ENCODE measurements around the gene DCP1B. TPM values are rescaled to one million over a fixed set of nuclear protein-coding genes. Genes with fewer than 3 reads are reported as not detected.
"Not testable (repeated sequence)": the region's sequence is repeated elsewhere in the genome, so short reads cannot be mapped to it uniquely, and the experiment has no call there.

DCP1B gene
- total RNA-seq, 1 experiment from 2014 or later = 30.8 TPM

- H4K20me1 ChIP-seq (ENCODE audit: insufficient read depth, low read depth, low read length) = no peaks in the 10 kb centered on the region
- no peak overlapping the region for H2AFZ ChIP-seq (ENCODE audit: low read length)
- no peak for DNase-seq
- no peaks in the 10 kb centered on the region for H3K9me3 ChIP-seq (ENCODE audit: low read length)
- H3K9me2 ChIP-seq (replicated peaks; ENCODE audit: insufficient read depth, low read length) = no peaks in the 10 kb centered on the region
- H3K27ac ChIP-seq (ENCODE audit: low read length) = no peak overlapping the region
- H3K4me2 ChIP-seq (ENCODE audit: low read depth, low read length, poor library complexity, severe bottlenecking) = no peak overlapping the region
- peaks cover 30% of the 10 kb centered on the region for H3K36me3 ChIP-seq (ENCODE audit: insufficient read depth, low read length)
- H3K27me3 ChIP-seq (ENCODE audit: low read length) = no peaks in the 10 kb centered on the region
- H3K4me1 ChIP-seq (ENCODE audit: low read length) = no peaks in the 10 kb centered on the region
- H3K9ac ChIP-seq (ENCODE audit: low read length) = no peak overlapping the region
- H3K79me2 ChIP-seq (ENCODE audit: low read length) = no peaks in the 10 kb centered on the region
- H3K4me3 ChIP-seq (ENCODE audit: low read length) = no peak overlapping the region
Measured at GRCh38 chr12:1962051-1963020, 41.9 kb downstream of the DCP1B start.

- Histone ChIP-seq H3K9me3 (ENCODE audit: low read length) (no peaks in the 10 kb centered on the region), H3K27me3 (ENCODE audit: low read length) (no peaks in the 10 kb centered on the region), H3K27ac (ENCODE audit: low read length) (no peak overlapping the region), H3K36me3 (ENCODE audit: insufficient read depth, low read length) (peaks cover 19% of the 10 kb centered on the region), H3K79me2 (ENCODE audit: low read length) (peaks cover 4% of the 10 kb centered on the region; the same call in 1 of the 2 replicates), H4K20me1 (ENCODE audit: insufficient read depth, low read depth, low read length) (no peaks in the 10 kb centered on the region), H2AFZ (ENCODE audit: low read length) (no peak overlapping the region), H3K4me1 (ENCODE audit: low read length) (no peaks in the 10 kb centered on the region), H3K4me2 (ENCODE audit: low read depth, low read length, poor library complexity, severe bottlenecking) (no peak overlapping the region), H3K9ac (ENCODE audit: low read length) (no peak overlapping the region), H3K4me3 (ENCODE audit: low read length) (no peak overlapping the region), H3K9me2 (replicated peaks; ENCODE audit: insufficient read depth, low read length) (no peaks in the 10 kb centered on the region)
- DNase-seq = no peak
Measured at GRCh38 chr12:1956716-1957115, 47.5 kb downstream of the DCP1B start.

GRCh38 chr12:1949771-1950470 is 54.3 kb downstream of the DCP1B start:
- Histone ChIP-seq H3K4me2 (ENCODE audit: low read depth, low read length, poor library complexity, severe bottlenecking) (no peak overlapping the region), H2AFZ (ENCODE audit: low read length) (no peak overlapping the region), H4K20me1 (ENCODE audit: insufficient read depth, low read depth, low read length) (no peaks in the 10 kb centered on the region), H3K9me2 (replicated peaks; ENCODE audit: insufficient read depth, low read length) (no peaks in the 10 kb centered on the region), H3K79me2 (ENCODE audit: low read length) (no peaks in the 10 kb centered on the region), H3K27me3 (ENCODE audit: low read length) (no peaks in the 10 kb centered on the region), H3K9ac (ENCODE audit: low read length) (no peak overlapping the region), H3K4me3 (ENCODE audit: low read length) (no peak overlapping the region), H3K36me3 (ENCODE audit: insufficient read depth, low read length) (peaks cover 19% of the 10 kb centered on the region), H3K4me1 (ENCODE audit: low read length) (no peaks in the 10 kb centered on the region), H3K9me3 (ENCODE audit: low read length) (no peaks in the 10 kb centered on the region), H3K27ac (ENCODE audit: low read length) (no peak overlapping the region)
- no peak for DNase-seq

- H4K20me1 ChIP-seq (ENCODE audit: insufficient read depth, low read depth, low read length) = no peaks in the 10 kb centered on the region
- no peaks in the 10 kb centered on the region for H3K27me3 ChIP-seq (ENCODE audit: low read length)
- no peaks in the 10 kb centered on the region for H3K9me3 ChIP-seq (ENCODE audit: low read length)
- DNase-seq = no peak
- H3K9me2 ChIP-seq (replicated peaks; ENCODE audit: insufficient read depth, low read length) = no peaks in the 10 kb centered on the region
- H2AFZ ChIP-seq (ENCODE audit: low read length) = no peak overlapping the region
- no peak overlapping the region for H3K4me2 ChIP-seq (ENCODE audit: low read depth, low read length, poor library complexity, severe bottlenecking)
- no peak overlapping the region for H3K4me3 ChIP-seq (ENCODE audit: low read length)
- H3K27ac ChIP-seq (ENCODE audit: low read length) = no peak overlapping the region
- no peak overlapping the region for H3K9ac ChIP-seq (ENCODE audit: low read length)
- H3K36me3 ChIP-seq (ENCODE audit: insufficient read depth, low read length) = peaks cover 19% of the 10 kb centered on the region
- no peaks in the 10 kb centered on the region for H3K4me1 ChIP-seq (ENCODE audit: low read length)
- H3K79me2 ChIP-seq (ENCODE audit: low read length) = no peaks in the 10 kb centered on the region
Measured at GRCh38 chr12:1948883-1949282, 55.4 kb downstream of the DCP1B start.

GRCh38 chr12:1947081-1947480 is 57.2 kb downstream of the DCP1B start:
- no peak overlapping the region for H3K9ac ChIP-seq (ENCODE audit: low read length)
- no peaks in the 10 kb centered on the region for H3K4me1 ChIP-seq (ENCODE audit: low read length)
- no peaks in the 10 kb centered on the region for H3K27me3 ChIP-seq (ENCODE audit: low read length)
- H3K9me3 ChIP-seq (ENCODE audit: low read length) = no peaks in the 10 kb centered on the region
- H3K79me2 ChIP-seq (ENCODE audit: low read length) = no peaks in the 10 kb centered on the region
- no peak overlapping the region for H3K27ac ChIP-seq (ENCODE audit: low read length)
- no peak overlapping the region for H3K4me2 ChIP-seq (ENCODE audit: low read depth, low read length, poor library complexity, severe bottlenecking)
- H2AFZ ChIP-seq (ENCODE audit: low read length) = no peak overlapping the region
- no peaks in the 10 kb centered on the region for H4K20me1 ChIP-seq (ENCODE audit: insufficient read depth, low read depth, low read length)
- no peaks in the 10 kb centered on the region for H3K9me2 ChIP-seq (replicated peaks; ENCODE audit: insufficient read depth, low read length)
- H3K4me3 ChIP-seq (ENCODE audit: low read length) = no peak overlapping the region
- no peak for DNase-seq
- H3K36me3 ChIP-seq (ENCODE audit: insufficient read depth, low read length) = peaks cover 19% of the 10 kb centered on the region

GRCh38 chr12:1946296-1946695 is 58.0 kb downstream of the DCP1B start:
- Histone ChIP-seq H3K9ac (ENCODE audit: low read length) (no peak overlapping the region), H2AFZ (ENCODE audit: low read length) (no peak overlapping the region), H3K27me3 (ENCODE audit: low read length) (no peaks in the 10 kb centered on the region), H3K4me3 (ENCODE audit: low read length) (no peak overlapping the region), H3K36me3 (ENCODE audit: insufficient read depth, low read length) (peaks cover 19% of the 10 kb centered on the region), H3K79me2 (ENCODE audit: low read length) (no peaks in the 10 kb centered on the region), H4K20me1 (ENCODE audit: insufficient read depth, low read depth, low read length) (no peaks in the 10 kb centered on the region), H3K9me2 (replicated peaks; ENCODE audit: insufficient read depth, low read length) (no peaks in the 10 kb centered on the region), H3K9me3 (ENCODE audit: low read length) (no peaks in the 10 kb centered on the region), H3K4me1 (ENCODE audit: low read length) (no peaks in the 10 kb centered on the region), H3K27ac (ENCODE audit: low read length) (no peak overlapping the region), H3K4me2 (ENCODE audit: low read depth, low read length, poor library complexity, severe bottlenecking) (no peak overlapping the region)
- no peak for DNase-seq

- not testable (repeated sequence) for H3K9ac ChIP-seq (ENCODE audit: low read length); H4K20me1 ChIP-seq (ENCODE audit: insufficient read depth, low read depth, low read length); DNase-seq; H3K27ac ChIP-seq (ENCODE audit: low read length); H3K4me3 ChIP-seq (ENCODE audit: low read length); H3K9me3 ChIP-seq (ENCODE audit: low read length); H3K79me2 ChIP-seq (ENCODE audit: low read length); H3K27me3 ChIP-seq (ENCODE audit: low read length); H3K9me2 ChIP-seq (replicated peaks; ENCODE audit: insufficient read depth, low read length); H3K4me1 ChIP-seq (ENCODE audit: low read length); H3K4me2 ChIP-seq (ENCODE audit: low read depth, low read length, poor library complexity, severe bottlenecking); H2AFZ ChIP-seq (ENCODE audit: low read length)
- peaks cover 19% of the 10 kb centered on the region for H3K36me3 ChIP-seq (ENCODE audit: insufficient read depth, low read length)
Measured at GRCh38 chr12:1945502-1945901, 58.8 kb downstream of the DCP1B start.

All from Karpas-422 (cell line).